K562 (cell line): ENCODE data around the gene ARHGAP12. TPM values are rescaled to one million over a fixed set of nuclear protein-coding genes. Genes with fewer than 3 reads are reported as not detected.

Source experiments
- CREB3 ChIP-seq: fragments of 450-650 bp; conservative IDR thresholded peaks from 2 replicates; pipeline ENCODE4 v1.6.1; 2016; ENCODE audit warnings: missing genetic modification characterization, low read depth, mild to moderate bottlenecking, missing compliant biosample characterization, moderate library complexity
- E4F1 ChIP-seq: fragments of 250-450 bp; sonication (Bioruptor Pico); IDR thresholded peaks from 2 replicates; pipeline ENCODE4 v1.5.0; 2021; ENCODE audit warnings: mild to moderate bottlenecking, borderline replicate concordance
- MAZ ChIP-seq, 2 experiments: fragments of 450-650 bp in 1 of 2; sonication (generic) in 1 of 2; formaldehyde crosslinking; IDR thresholded peaks in 1 of 2; conservative IDR thresholded peaks in 1 of 2; 2 replicates each; pipeline versions ENCODE4 v1.4.0 to v1.5.0; 2020; ENCODE audit warnings: mild to moderate bottlenecking in 1 of 2, missing genetic modification reagents in 1 of 2
- NONO ChIP-seq, 2 experiments: fragments of 200-400 bp in 1 of 2; fragments of 450-650 bp in 1 of 2; formaldehyde crosslinking in 1 of 2; IDR thresholded peaks; 2 replicates each; pipeline ENCODE4 v1.6.1; 2017; ENCODE audit warnings: low read depth in 2 of 2, mild to moderate bottlenecking in 2 of 2, moderate library complexity in 2 of 2, low read length in 1 of 2
- ZNF639 ChIP-seq, 2 experiments: fragments of 200-800 bp in 1 of 2; sonication (Bioruptor generic) in 1 of 2; sonication (generic) in 1 of 2; formaldehyde crosslinking in 1 of 2; IDR thresholded peaks in 1 of 2; conservative IDR thresholded peaks in 1 of 2; 2 replicates each; pipeline versions ENCODE4 v1.5.0 to v1.6.1; 2016 to 2020; ENCODE audit warnings: missing compliant biosample characterization in 1 of 2, missing genetic modification characterization in 1 of 2, missing genetic modification reagents in 1 of 2
- polyA plus RNA-seq, 8 experiments: library from polyadenylated mRNA; depleted of rRNA in 4 of 8; stranded (reverse) in 5 of 8; unstranded in 3 of 8; fragments of >200 nt; fragmentation: Nextera tagmentation in 2 of 8; fragmentation: Illumina TruSeq in 1 of 8; extraction: Ambion mirVana in 2 of 8; extraction: Trizol in 1 of 8; gene quantifications; 2 replicates each; pipeline versions ENCODE4 v1.2.1 to v1.2.3, GENCODE V29; 2011 to 2014; ENCODE audit warnings: inconsistent platforms in 1 of 8, missing spikeins in 1 of 8
- total RNA-seq, 7 experiments: library from RNA; depleted of rRNA in 6 of 7; stranded (reverse); fragments of >200 nt in 6 of 7; fragmentation: Illumina TruSeq in 2 of 7; extraction: Trizol in 2 of 7; gene quantifications; 2 replicates each; pipeline versions ENCODE4 v1.2.1 to v1.2.3, GENCODE V29; 2011 to 2021; ENCODE audit warnings: low replicate concordance in 1 of 7
- TF ChIP-seq, protein P1 (sequence below): sonication (generic); formaldehyde crosslinking; IDR thresholded peaks from 2 replicates; pipeline ENCODE4 v1.8.1; 2023; ENCODE audit warnings: mild to moderate bottlenecking, missing genetic modification reagents
- TF ChIP-seq, protein P2 (sequence below): fragments of 250-450 bp; sonication (Bioruptor Pico); IDR thresholded peaks from 2 replicates; pipeline ENCODE4 v1.4.0; 2020

The ARHGAP12 gene
- total and polyA plus RNA-seq, 9 of the 15 experiments (the other 6 are each of a cell fraction or from before 2014, with no cell fraction given) = 4.4 to 18.7 (median 10.1) TPM

DNA sequence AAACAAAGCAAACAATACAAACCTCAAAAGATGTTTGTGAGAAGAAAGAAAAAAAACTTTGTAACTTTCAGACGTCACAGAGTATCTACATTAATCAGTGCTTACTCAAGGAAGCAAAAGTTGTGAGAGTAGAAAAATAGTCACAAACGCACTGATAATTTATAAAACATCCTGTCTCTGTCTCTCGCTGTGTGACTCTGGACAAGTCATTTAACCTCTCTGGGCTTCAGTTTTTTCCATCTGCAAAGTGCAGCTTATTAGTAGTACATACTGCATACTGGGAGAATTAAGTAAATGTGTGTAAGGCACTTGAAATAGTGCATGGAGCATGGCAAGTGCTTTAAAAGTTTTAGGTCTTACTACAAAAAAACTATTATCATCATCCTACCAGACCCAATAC is 3.8 kb downstream of the ARHGAP12 start (continued):
- TF ChIP-seq ZNF639 (CRISPR knock-in tag; conservative IDR thresholded peaks at IDR 0.05 in 1 of 2, IDR thresholded peaks at IDR 0.05 in 1 of 2) (no peak), NONO (IDR thresholded peaks at IDR 0.05; ENCODE audit: low read depth in 2 of 2, low read length in 1 of 2) (no peak), CREB3 (tag) (no peak), MAZ (CRISPR knock-in tag; conservative IDR thresholded peaks at IDR 0.05 in 1 of 2, IDR thresholded peaks at IDR 0.05 in 1 of 2) (no peak), E4F1 (CRISPR knock-in tag) (no peak)
- TF ChIP-seq, protein P1, sequence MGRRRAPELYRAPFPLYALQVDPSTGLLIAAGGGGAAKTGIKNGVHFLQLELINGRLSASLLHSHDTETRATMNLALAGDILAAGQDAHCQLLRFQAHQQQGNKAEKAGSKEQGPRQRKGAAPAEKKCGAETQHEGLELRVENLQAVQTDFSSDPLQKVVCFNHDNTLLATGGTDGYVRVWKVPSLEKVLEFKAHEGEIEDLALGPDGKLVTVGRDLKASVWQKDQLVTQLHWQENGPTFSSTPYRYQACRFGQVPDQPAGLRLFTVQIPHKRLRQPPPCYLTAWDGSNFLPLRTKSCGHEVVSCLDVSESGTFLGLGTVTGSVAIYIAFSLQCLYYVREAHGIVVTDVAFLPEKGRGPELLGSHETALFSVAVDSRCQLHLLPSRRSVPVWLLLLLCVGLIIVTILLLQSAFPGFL (CRISPR knock-in tag) = no peak
- TF ChIP-seq, protein P2, sequence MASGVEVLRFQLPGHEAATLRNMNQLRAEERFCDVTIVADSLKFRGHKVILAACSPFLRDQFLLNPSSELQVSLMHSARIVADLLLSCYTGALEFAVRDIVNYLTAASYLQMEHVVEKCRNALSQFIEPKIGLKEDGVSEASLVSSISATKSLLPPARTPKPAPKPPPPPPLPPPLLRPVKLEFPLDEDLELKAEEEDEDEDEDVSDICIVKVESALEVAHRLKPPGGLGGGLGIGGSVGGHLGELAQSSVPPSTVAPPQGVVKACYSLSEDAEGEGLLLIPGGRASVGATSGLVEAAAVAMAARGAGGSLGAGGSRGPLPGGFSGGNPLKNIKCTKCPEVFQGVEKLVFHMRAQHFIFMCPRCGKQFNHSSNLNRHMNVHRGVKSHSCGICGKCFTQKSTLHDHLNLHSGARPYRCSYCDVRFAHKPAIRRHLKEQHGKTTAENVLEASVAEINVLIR = no peak
